IMR-90 (cell line): ENCODE measurements around the gene GLP2R. TPM values are rescaled to one million over a fixed set of nuclear protein-coding genes. Genes with fewer than 3 reads are reported as not detected.

ENCODE experiments used
- ATAC-seq: fragments of 200-7000 bp; cut with Tn5 transposase; 2 replicates; pipeline ENCODE4 v1.9.1; 2020; ENCODE audit warnings: low read depth, mild to moderate bottlenecking, moderate library complexity
- BruUV-seq: library from RNA; stranded (reverse); fragments of 400-500 nt; replicated peaks from 2 replicates; lab custom pipeline; 2021; lab: Mats Ljungman, UMichigan
- CTCF ChIA-PET: fragments of 300-600 bp; formaldehyde crosslinking; extraction: SDS; loops from one replicate; lab custom pipeline; 2021; ENCODE audit warnings: antibody characterized with exemption; lab: Yijun Ruan, JAX
- POLR2A ChIA-PET: fragments of 300-600 bp; sonication (Branson Sonifier 250); formaldehyde crosslinking; loops from one replicate; lab custom pipeline; 2022; ENCODE audit warnings: antibody characterized with exemption; ENCODE audit not compliant: unreplicated experiment; lab: Charles Lee
- DNase-seq: peaks from one replicate; pipeline ENCODE4 v3.0.0; 2013
- H2AFZ ChIP-seq: replicated peaks from 2 replicates; pipeline ENCODE3; 2013; ENCODE audit warnings: low read length, mild to moderate bottlenecking; ENCODE audit not compliant: poor library complexity
- H2AK5ac ChIP-seq: 2 replicates; pipeline ENCODE4 v1.6.1; 2013; ENCODE audit warnings: low read depth, low read length, inconsistent platforms
- H2AK9ac ChIP-seq: replicated peaks from 2 replicates; pipeline ENCODE3; 2013; ENCODE audit warnings: mild to moderate bottlenecking, low read depth, low read length, moderate library complexity; ENCODE audit not compliant: poor library complexity
- H2BK120ac ChIP-seq: 2 replicates; pipeline ENCODE4 v1.6.1; 2013; ENCODE audit warnings: low read depth, low read length, inconsistent platforms
- H2BK15ac ChIP-seq: 3 replicates; pipeline ENCODE4 v1.6.1; 2013; ENCODE audit warnings: low read depth, low read length, inconsistent platforms
- H2BK20ac ChIP-seq: 2 replicates; pipeline ENCODE4 v1.6.1; 2013; ENCODE audit warnings: low read depth, mild to moderate bottlenecking, inconsistent platforms, low read length, moderate library complexity
- H2BK5ac ChIP-seq: 2 replicates; pipeline ENCODE4 v1.6.1; 2013; ENCODE audit warnings: mild to moderate bottlenecking, low read depth, low read length, inconsistent platforms; ENCODE audit not compliant: poor library complexity, severe bottlenecking
- H3K14ac ChIP-seq: replicated peaks from 2 replicates; pipeline ENCODE4 v1.6.1; 2013; ENCODE audit warnings: low read depth, low read length, inconsistent platforms
- H3K18ac ChIP-seq: 2 replicates; pipeline ENCODE4 v1.6.1; 2013; ENCODE audit warnings: low read depth, low read length, control low read depth
- H3K23ac ChIP-seq: 2 replicates; pipeline ENCODE4 v1.6.1; 2013; ENCODE audit warnings: low read depth, low read length, inconsistent platforms
- H3K27ac ChIP-seq: 2 replicates; pipeline ENCODE4 v1.5.1; 2013; ENCODE audit warnings: mild to moderate bottlenecking, control low read depth, low read length; ENCODE audit not compliant: insufficient read depth
- H3K27me3 ChIP-seq: 2 replicates; pipeline ENCODE4 v1.6.1; 2013; ENCODE audit warnings: low read length; ENCODE audit not compliant: control insufficient read depth, insufficient read depth
- H3K36me3 ChIP-seq: 2 replicates; pipeline ENCODE4 v1.6.1; 2013; ENCODE audit warnings: low read length, mixed read lengths; ENCODE audit not compliant: control insufficient read depth, insufficient read depth
- H3K4ac ChIP-seq: 2 replicates; pipeline ENCODE4 v1.6.1; 2013; ENCODE audit warnings: low read depth, low read length, inconsistent platforms
- H3K4me1 ChIP-seq: 2 replicates; pipeline ENCODE4 v1.6.1; 2013; ENCODE audit warnings: low read length, mixed read lengths; ENCODE audit not compliant: control insufficient read depth, insufficient read depth
- H3K4me2 ChIP-seq: 2 replicates; pipeline ENCODE4 v1.6.1; 2013; ENCODE audit warnings: low read depth, mild to moderate bottlenecking, control low read depth, low read length, moderate library complexity
- H3K4me3 ChIP-seq: 2 replicates; pipeline ENCODE4 v1.5.1; 2013; ENCODE audit warnings: low read depth, mild to moderate bottlenecking, control low read depth, low read length, moderate library complexity; ENCODE audit not compliant: insufficient read depth
- H3K56ac ChIP-seq: 2 replicates; pipeline ENCODE4 v1.6.1; 2013; ENCODE audit warnings: low read length, inconsistent platforms; ENCODE audit not compliant: insufficient read depth; ENCODE audit errors: extremely low read depth
- H3K79me1 ChIP-seq, 2 experiments: 2 replicates each; pipeline ENCODE4 v1.6.1; 2013; ENCODE audit warnings: low read length in 2 of 2, inconsistent platforms in 1 of 2, low read depth in 1 of 2
- H3K9ac ChIP-seq: 2 replicates; pipeline ENCODE4 v1.6.1; 2013; ENCODE audit warnings: low read depth, low read length, control low read depth
- H3K9me1 ChIP-seq: 2 replicates; pipeline ENCODE4 v1.6.1; 2013; ENCODE audit warnings: low read length, inconsistent platforms; ENCODE audit not compliant: insufficient read depth
- H3K9me3 ChIP-seq: 2 replicates; pipeline ENCODE4 v1.6.1; 2013; ENCODE audit warnings: low read length; ENCODE audit not compliant: control insufficient read depth, insufficient read depth
- H4K20me1 ChIP-seq: 2 replicates; pipeline ENCODE4 v1.6.1; 2013; ENCODE audit warnings: low read length, inconsistent platforms; ENCODE audit not compliant: insufficient read depth
- H4K5ac ChIP-seq: 2 replicates; pipeline ENCODE4 v1.6.1; 2013; ENCODE audit warnings: mild to moderate bottlenecking, low read depth, low read length, control low read depth
- H4K8ac ChIP-seq, 2 experiments: 2 replicates each; pipeline ENCODE4 v1.6.1; 2013; ENCODE audit warnings: low read depth in 2 of 2, low read length in 2 of 2, control low read depth in 1 of 2, inconsistent platforms in 1 of 2
- H4K91ac ChIP-seq: 2 replicates; pipeline ENCODE4 v1.6.1; 2013; ENCODE audit warnings: low read depth, low read length, inconsistent platforms; ENCODE audit not compliant: insufficient read depth
- MXI1 ChIP-seq: IDR thresholded peaks from 2 replicates; pipeline ENCODE4 v1.6.1; 2012; ENCODE audit warnings: low read depth, mild to moderate bottlenecking, low read length, moderate library complexity, borderline replicate concordance
- WGBS, 2 experiments: methylation state at CpG; one replicate each; pipeline versions ENCODE4 v1.1.5 to v1.1.7; 2013; ENCODE audit warnings: missing lambda C conversion rate in 2 of 2; ENCODE audit not compliant: insufficient read length in 1 of 2; ENCODE audit errors: extremely low coverage in 2 of 2; 5-methylcytosine and 5-hydroxymethylcytosine counted together
- dilution Hi-C: fragments of 300-500 bp; cut with HindIII; formaldehyde crosslinking; loops from one replicate; pipeline ENCODE4 v1.14.3; 2018; ENCODE audit warnings: low sequenced_read_pairs; ENCODE audit not compliant: unreplicated experiment
- in situ Hi-C: fragments of 300-500 bp; cut with MboI; formaldehyde crosslinking; loops from 3 replicates; pipeline ENCODE4 v1.14.3; 2019; ENCODE audit warnings: low sequenced_read_pairs, inconsistent platforms, mixed read lengths
- intact Hi-C: fragments of 100-400 bp; cut with micrococcal nuclease; formaldehyde crosslinking; loops from 2 replicates; pipeline ENCODE4 v1.10.0; 2022
- polyA plus RNA-seq, 3 experiments: library from polyadenylated mRNA; depleted of rRNA; stranded (reverse); fragments of >200 nt; gene quantifications; 2 replicates each; pipeline ENCODE4 v1.2.3, GENCODE V29; 2012; ENCODE audit warnings: low replicate concordance in 1 of 3
- total RNA-seq: library from RNA; depleted of rRNA; stranded (reverse); fragments of >200 nt; gene quantifications from 2 replicates; pipeline ENCODE4 v1.2.3, GENCODE V29; 2012

Gene GLP2R
- total and polyA plus RNA-seq, 2 of the 4 experiments (the other 2 are of a cell fraction), result 0.07 TPM; not detected in 1

- no peak for DNase-seq
- no peak for TF ChIP-seq MXI1
- H3K23ac ChIP-seq, result no peak overlapping the region
Measured at GRCh38 chr17:9935408-9935807, 109.7 kb downstream of the GLP2R start.

More at GRCh38 chr17:9935408-9935807, 109.7 kb downstream of the GLP2R start:
- Histone ChIP-seq H3K9me3 (peaks cover 6% of the 10 kb centered on the region), H2BK15ac (no peak overlapping the region), H3K4me1 (no peaks in the 10 kb centered on the region; the same call in 1 of the 2 replicates), H2BK5ac (no peak overlapping the region), H3K27me3 (no peaks in the 10 kb centered on the region), H4K91ac (no peak overlapping the region), H3K36me3 (peaks cover 5% of the 10 kb centered on the region; the same call in 1 of the 2 replicates), H4K8ac (no peak overlapping the region), H3K56ac (no peak overlapping the region), H3K4ac (no peak overlapping the region), H3K14ac (no peak overlapping the region), H3K9ac (no peak overlapping the region), H3K79me1 (no peaks in the 10 kb centered on the region), H3K18ac (no peak overlapping the region), H4K5ac (no peak overlapping the region), H2BK20ac (no peak overlapping the region), H2AFZ (no peak overlapping the region), H3K4me2 (no peak overlapping the region), H2AK5ac (no peak overlapping the region), H4K20me1 (no peaks in the 10 kb centered on the region), H3K4me3 (no peak overlapping the region), H3K9me1 (peaks cover 5% of the 10 kb centered on the region; the same call in 1 of the 2 replicates), H2BK120ac (no peak overlapping the region), H2AK9ac (no peak overlapping the region), H3K27ac (no peak overlapping the region)
- in situ Hi-C loops (no loop called here), intact Hi-C loops (no loop called here), dilution Hi-C loops (no loop called here)
- no peak for ATAC-seq
- no TSS peak for BruUV-seq
- CTCF ChIA-PET, result interaction anchor here (0.5 to 1.3 kb wide), 3 partner anchors 22 to 679 kb away, joined by 3 to 4 read pairs (median 3); no protein-coding TSS in a partner anchor
- POLR2A ChIA-PET, result no interaction called here
- 76% methylated on average over 2 of the region's 6 CpGs; no CpG with 5 or more reads in 1 of the 2 experiments for WGBS, 2 experiments
